DMS79 (cell line): ENCODE results near the gene LCN6.
"Not testable (repeated sequence)": the region's sequence is repeated elsewhere in the genome, so short reads cannot be mapped to it uniquely, and the experiment has no call there.

Source experiments
- DNase-seq: peaks from one replicate; lab custom pipeline; 2025; lab: John Stamatoyannopoulos, UW

LCN6 gene

GRCh38 chr9:136782452-136782851 lies 34.1 kb upstream of the LCN6 start:
- DNase-seq = no peak

- DNase-seq = no peak
Observed at GRCh38 chr9:136779808-136780207, 31.5 kb upstream of the LCN6 start.

GRCh38 chr9:136777359-136777758 lies 29.0 kb upstream of the LCN6 start:
- DNase-seq = no peak

GRCh38 chr9:136776947-136777346 lies 28.6 kb upstream of the LCN6 start:
- DNase-seq = no peak

GRCh38 chr9:136775191-136775590 lies 26.9 kb upstream of the LCN6 start:
- DNase-seq = no peak

GRCh38 chr9:136774416-136775045 lies 26.2 kb upstream of the LCN6 start:
- no peak for DNase-seq

- DNase-seq = no peak
Observed at GRCh38 chr9:136773386-136774044, 25.2 kb upstream of the LCN6 start.

GRCh38 chr9:136771907-136772415 lies 23.6 kb upstream of the LCN6 start:
- no peak for DNase-seq

GRCh38 chr9:136769710-136770191 lies 21.4 kb upstream of the LCN6 start:
- no peak for DNase-seq

- not testable (repeated sequence) for DNase-seq
Observed at GRCh38 chr9:136766410-136767120, 18.2 kb upstream of the LCN6 start.

- DNase-seq = not testable (repeated sequence)
Observed at GRCh38 chr9:136765745-136766409, 17.6 kb upstream of the LCN6 start.

GRCh38 chr9:136765041-136765440 lies 16.7 kb upstream of the LCN6 start:
- DNase-seq = no peak

GRCh38 chr9:136764301-136764891 lies 16.1 kb upstream of the LCN6 start, which contains the start of gene LCN15:
Gene LCN15, minus strand, starts transcription at chr9:136764518. Its CDS starts 30 bp downstream, at chr9:136764488.
- no peak for DNase-seq

- no peak for DNase-seq
Observed at GRCh38 chr9:136763649-136764035, 15.3 kb upstream of the LCN6 start.

- no peak for DNase-seq
Observed at GRCh38 chr9:136762915-136763648, 14.8 kb upstream of the LCN6 start.

- no peak for DNase-seq
Observed at GRCh38 chr9:136762221-136762691, 13.9 kb upstream of the LCN6 start.

GRCh38 chr9:136761545-136761981 lies 13.2 kb upstream of the LCN6 start:
- DNase-seq = no peak

- not testable (repeated sequence) for DNase-seq
Observed at GRCh38 chr9:136760834-136761544, 12.7 kb upstream of the LCN6 start.

- no peak for DNase-seq
Observed at GRCh38 chr9:136760424-136760823, 12.1 kb upstream of the LCN6 start.
